H9 (cell line): ENCODE data around the gene PLXNB2. TPM values are rescaled to one million over a fixed set of nuclear protein-coding genes. Genes with fewer than 3 reads are reported as not detected.

Experiments used
- DNase-seq: peaks from one replicate; pipeline ENCODE4 v3.0.0-alpha.2; 2017
- H2AFZ ChIP-seq: one replicate; pipeline ENCODE4 v1.6.1; 2013; ENCODE audit warnings: mild to moderate bottlenecking, low read length, control low read depth, moderate library complexity
- H2AK5ac ChIP-seq: 2 replicates; pipeline ENCODE4 v1.6.1; 2013; ENCODE audit warnings: low read length, control low read depth, mixed read lengths; ENCODE audit not compliant: insufficient read length
- H2BK120ac ChIP-seq: one replicate; pipeline ENCODE4 v1.6.1; 2013; ENCODE audit warnings: low read depth, mild to moderate bottlenecking, low read length, control low read depth, inconsistent platforms; ENCODE audit not compliant: poor library complexity, severe bottlenecking
- H2BK12ac ChIP-seq: 2 replicates; pipeline ENCODE4 v1.6.1; 2013; ENCODE audit warnings: low read length, control low read depth, mixed read lengths, low read depth; ENCODE audit not compliant: insufficient read length
- H2BK15ac ChIP-seq: 2 replicates; pipeline ENCODE4 v1.6.1; 2013; ENCODE audit warnings: low read depth, low read length, control low read depth
- H2BK20ac ChIP-seq: one replicate; pipeline ENCODE4 v1.6.1; 2013; ENCODE audit warnings: low read depth, mild to moderate bottlenecking, low read length, control low read depth, inconsistent platforms; ENCODE audit not compliant: poor library complexity, severe bottlenecking
- H2BK5ac ChIP-seq: 2 replicates; pipeline ENCODE4 v1.6.1; 2013; ENCODE audit warnings: low read length, control low read depth, mixed read lengths; ENCODE audit not compliant: insufficient read length
- H3K14ac ChIP-seq: 2 replicates; pipeline ENCODE4 v1.6.1; 2013; ENCODE audit warnings: low read length, control low read depth; ENCODE audit not compliant: insufficient read depth
- H3K18ac ChIP-seq: 2 replicates; pipeline ENCODE4 v1.6.1; 2013; ENCODE audit warnings: low read depth, mild to moderate bottlenecking, mixed read lengths, low read length, control low read depth; ENCODE audit not compliant: insufficient read length
- H3K23ac ChIP-seq: 2 replicates; pipeline ENCODE4 v1.6.1; 2013; ENCODE audit warnings: low read length, control low read depth, mixed read lengths, low read depth; ENCODE audit not compliant: insufficient read length
- H3K23me2 ChIP-seq: 2 replicates; pipeline ENCODE4 v1.6.1; 2013; ENCODE audit warnings: low read depth, mild to moderate bottlenecking, mixed read lengths, low read length, control low read depth; ENCODE audit not compliant: insufficient read length, poor library complexity, severe bottlenecking
- H3K27ac ChIP-seq: 2 replicates; pipeline ENCODE4 v1.5.1; 2013; ENCODE audit warnings: low read length, control low read depth, mixed read lengths, low read depth; ENCODE audit not compliant: insufficient read length
- H3K27me3 ChIP-seq: 2 replicates; pipeline ENCODE4 v1.6.1; 2013; ENCODE audit warnings: low read length, control low read depth, inconsistent platforms; ENCODE audit not compliant: insufficient read depth
- H3K4ac ChIP-seq: 2 replicates; pipeline ENCODE4 v1.6.1; 2013; ENCODE audit warnings: low read depth, mild to moderate bottlenecking, control low read depth, inconsistent platforms, low read length, moderate library complexity
- H3K4me1 ChIP-seq: 2 replicates; pipeline ENCODE4 v1.6.1; 2013; ENCODE audit warnings: low read length, control low read depth, inconsistent platforms; ENCODE audit not compliant: insufficient read depth
- H3K4me2 ChIP-seq: 2 replicates; pipeline ENCODE4 v1.6.1; 2013; ENCODE audit warnings: low read length, control low read depth, mixed read lengths; ENCODE audit not compliant: insufficient read length, insufficient read depth
- H3K56ac ChIP-seq: 2 replicates; pipeline ENCODE4 v1.6.1; 2013; ENCODE audit warnings: low read depth, mild to moderate bottlenecking, mixed read lengths, low read length, control low read depth; ENCODE audit not compliant: insufficient read length
- H3K79me1 ChIP-seq: 2 replicates; pipeline ENCODE4 v1.6.1; 2013; ENCODE audit warnings: low read depth, mild to moderate bottlenecking, moderate library complexity, low read length, control low read depth, inconsistent platforms; ENCODE audit not compliant: insufficient read depth, poor library complexity, severe bottlenecking
- H3K79me2 ChIP-seq: 2 replicates; pipeline ENCODE4 v1.6.1; 2013; ENCODE audit warnings: low read length, control low read depth, inconsistent platforms; ENCODE audit not compliant: insufficient read depth
- H3K9ac ChIP-seq: 2 replicates; pipeline ENCODE4 v1.6.1; 2013; ENCODE audit warnings: low read length, control low read depth, mixed read lengths; ENCODE audit not compliant: insufficient read length; ENCODE audit errors: extremely low read depth
- H3K9me3 ChIP-seq: one replicate; pipeline ENCODE4 v1.6.1; 2013; ENCODE audit warnings: low read depth, low read length, inconsistent platforms; ENCODE audit not compliant: control insufficient read depth
- H3T11ph ChIP-seq: one replicate; pipeline ENCODE4 v1.6.1; 2013; ENCODE audit warnings: mild to moderate bottlenecking, low read length, control low read depth, inconsistent platforms
- H4K20me1 ChIP-seq: one replicate; pipeline ENCODE4 v1.6.1; 2013; ENCODE audit not compliant: control insufficient read depth, insufficient read length, insufficient read depth
- H4K5ac ChIP-seq: 2 replicates; pipeline ENCODE4 v1.6.1; 2013; ENCODE audit warnings: low read depth, mild to moderate bottlenecking, mixed read lengths, low read length, control low read depth; ENCODE audit not compliant: insufficient read length
- H4K8ac ChIP-seq: replicated peaks from 2 replicates; pipeline ENCODE4 v1.6.1; 2013; ENCODE audit warnings: low read length, control low read depth, mixed read lengths, low read depth; ENCODE audit not compliant: insufficient read length
- H4K91ac ChIP-seq: 2 replicates; pipeline ENCODE4 v1.6.1; 2013; ENCODE audit warnings: low read depth, mild to moderate bottlenecking, moderate library complexity, mixed read lengths, low read length, control low read depth; ENCODE audit not compliant: insufficient read length
- H3K27ac Mint-ChIP-seq, 3 experiments: 2 replicates in 2 of 3; 3 replicates in 1 of 3; pipeline ENCODE4 v1.8.0; 2020 to 2021; ENCODE audit warnings: mixed read lengths in 3 of 3, mild to moderate bottlenecking in 1 of 3, moderate library complexity in 1 of 3
- H3K27me3 Mint-ChIP-seq: 2 replicates; pipeline ENCODE4 v1.8.0; 2021; ENCODE audit warnings: low read depth, mild to moderate bottlenecking, moderate library complexity, mixed read lengths
- H3K36me3 Mint-ChIP-seq, 3 experiments: 2 replicates in 2 of 3; 3 replicates in 1 of 3; pipeline ENCODE4 v1.8.0; 2020 to 2021; ENCODE audit warnings: low read depth in 3 of 3, mixed read lengths in 3 of 3; ENCODE audit not compliant: insufficient read depth in 1 of 3
- H3K4me1 Mint-ChIP-seq, 2 experiments: 2 replicates each; pipeline ENCODE4 v1.8.0; 2020; ENCODE audit warnings: mixed read lengths in 2 of 2
- H3K4me3 Mint-ChIP-seq, 2 experiments: 2 replicates in 1 of 2; 3 replicates in 1 of 2; pipeline ENCODE4 v1.8.0; 2020 to 2021; ENCODE audit warnings: mild to moderate bottlenecking in 2 of 2, mixed read lengths in 2 of 2, moderate library complexity in 1 of 2
- H3K9me3 Mint-ChIP-seq, 2 experiments: 2 replicates in 1 of 2; 3 replicates in 1 of 2; pipeline ENCODE4 v1.8.0; 2020; ENCODE audit warnings: mild to moderate bottlenecking in 2 of 2, mixed read lengths in 2 of 2, moderate library complexity in 1 of 2
- CTCF ChIP-seq: fragments of 200-600 bp; sonication (generic); conservative IDR thresholded peaks from 3 replicates; pipeline ENCODE4 v1.8.0; 2021; ENCODE audit warnings: antibody characterized with exemption, mild to moderate bottlenecking
- WGBS: extraction: QIAGEN DNeasy Blood & Tissue Kit; methylation state at CpG from one replicate; pipeline ENCODE4 v1.1.7; 2013; ENCODE audit warnings: missing lambda C conversion rate, low lambda C conversion rate, mixed read lengths; ENCODE audit not compliant: insufficient read length; ENCODE audit errors: extremely low coverage; 5-methylcytosine and 5-hydroxymethylcytosine counted together
- total RNA-seq: library from RNA; stranded (reverse); gene quantifications from 2 replicates; pipeline ENCODE4 v1.2.1, GENCODE V29; 2021

Gene PLXNB2
- total RNA-seq, 1 experiment from 2014 or later = 87.6 TPM

- Histone ChIP-seq H3K79me1 (no peaks in the 10 kb centered on the region), H2BK5ac (no peak overlapping the region), H2BK120ac (no peak overlapping the region), H3K14ac (no peak overlapping the region), H3K18ac (no peak overlapping the region), H4K8ac (no peak overlapping the region), H4K91ac (no peak overlapping the region), H3K23me2 (peaks cover 15% of the 10 kb centered on the region), H3K79me2 (no peaks in the 10 kb centered on the region), H3K4ac (no peak overlapping the region), H4K20me1 (no peaks in the 10 kb centered on the region), H3K9ac (no peak overlapping the region), H2BK12ac (no peak overlapping the region), H4K5ac (no peak overlapping the region), H3K56ac (no peak overlapping the region), H3K9me3 (no peaks in the 10 kb centered on the region), H3K4me2 (no peak overlapping the region), H3K4me1 (no peaks in the 10 kb centered on the region), H2AFZ (no peak overlapping the region), H2BK15ac (no peak overlapping the region), H2AK5ac (no peak overlapping the region), H2BK20ac (no peak overlapping the region), H3K23ac (no peak overlapping the region), H3K27ac (no peak overlapping the region), H3K27me3 (no peaks in the 10 kb centered on the region), H3T11ph (no peak overlapping the region)
- H3K9me3 Mint-ChIP-seq = no peaks in the 10 kb centered on the region; a peak in 1 of 5 replicates
- peaks cover 0 to 3% (median 0%) of the 10 kb centered on the region in 3 experiments; a peak in 2 of 7 replicates for H3K36me3 Mint-ChIP-seq
- no peak overlapping the region for H3K4me3 Mint-ChIP-seq
- no peak for DNase-seq
- no CpG with 5 or more reads among the region's 8 CpGs for WGBS
- peaks cover 2% of the 10 kb centered on the region for H3K27me3 Mint-ChIP-seq
- no peak for TF ChIP-seq CTCF
- peaks cover 3 to 7% of the 10 kb centered on the region in 2 experiments; a peak in 3 of 4 replicates for H3K4me1 Mint-ChIP-seq
- H3K27ac Mint-ChIP-seq = no peak overlapping the region
These were observed 53.5 kb downstream of the PLXNB2 start for GRCh38 chr22:50253941-50254340.
